Measurements from ENCODE around the gene MSH2.
A peak's percentile ranks its signal among the peaks of the same experiment; 100 is the strongest.

MSH2 gene

GRCh38 chr2:47402805-47403608 lies at the start of gene MSH2:
Gene MSH2, plus strand, starts transcription at chr2:47403156. Its CDS starts 36 bp downstream, at chr2:47403192.
- TF ChIP-seq, protein P1, sequence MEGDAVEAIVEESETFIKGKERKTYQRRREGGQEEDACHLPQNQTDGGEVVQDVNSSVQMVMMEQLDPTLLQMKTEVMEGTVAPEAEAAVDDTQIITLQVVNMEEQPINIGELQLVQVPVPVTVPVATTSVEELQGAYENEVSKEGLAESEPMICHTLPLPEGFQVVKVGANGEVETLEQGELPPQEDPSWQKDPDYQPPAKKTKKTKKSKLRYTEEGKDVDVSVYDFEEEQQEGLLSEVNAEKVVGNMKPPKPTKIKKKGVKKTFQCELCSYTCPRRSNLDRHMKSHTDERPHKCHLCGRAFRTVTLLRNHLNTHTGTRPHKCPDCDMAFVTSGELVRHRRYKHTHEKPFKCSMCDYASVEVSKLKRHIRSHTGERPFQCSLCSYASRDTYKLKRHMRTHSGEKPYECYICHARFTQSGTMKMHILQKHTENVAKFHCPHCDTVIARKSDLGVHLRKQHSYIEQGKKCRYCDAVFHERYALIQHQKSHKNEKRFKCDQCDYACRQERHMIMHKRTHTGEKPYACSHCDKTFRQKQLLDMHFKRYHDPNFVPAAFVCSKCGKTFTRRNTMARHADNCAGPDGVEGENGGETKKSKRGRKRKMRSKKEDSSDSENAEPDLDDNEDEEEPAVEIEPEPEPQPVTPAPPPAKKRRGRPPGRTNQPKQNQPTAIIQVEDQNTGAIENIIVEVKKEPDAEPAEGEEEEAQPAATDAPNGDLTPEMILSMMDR (IDR thresholded peaks at IDR 0.05; ENCODE audit: borderline replicate concordance, control extremely low read depth, extremely low read depth, insufficient read depth, missing control alignments): no peak
- in situ Hi-C loops (cut with MboI; ENCODE audit: low sequenced_read_pairs, unreplicated experiment): no loop called here
- peak; percentile 99 for DNase-seq (ENCODE audit: low spot score)

DNA sequence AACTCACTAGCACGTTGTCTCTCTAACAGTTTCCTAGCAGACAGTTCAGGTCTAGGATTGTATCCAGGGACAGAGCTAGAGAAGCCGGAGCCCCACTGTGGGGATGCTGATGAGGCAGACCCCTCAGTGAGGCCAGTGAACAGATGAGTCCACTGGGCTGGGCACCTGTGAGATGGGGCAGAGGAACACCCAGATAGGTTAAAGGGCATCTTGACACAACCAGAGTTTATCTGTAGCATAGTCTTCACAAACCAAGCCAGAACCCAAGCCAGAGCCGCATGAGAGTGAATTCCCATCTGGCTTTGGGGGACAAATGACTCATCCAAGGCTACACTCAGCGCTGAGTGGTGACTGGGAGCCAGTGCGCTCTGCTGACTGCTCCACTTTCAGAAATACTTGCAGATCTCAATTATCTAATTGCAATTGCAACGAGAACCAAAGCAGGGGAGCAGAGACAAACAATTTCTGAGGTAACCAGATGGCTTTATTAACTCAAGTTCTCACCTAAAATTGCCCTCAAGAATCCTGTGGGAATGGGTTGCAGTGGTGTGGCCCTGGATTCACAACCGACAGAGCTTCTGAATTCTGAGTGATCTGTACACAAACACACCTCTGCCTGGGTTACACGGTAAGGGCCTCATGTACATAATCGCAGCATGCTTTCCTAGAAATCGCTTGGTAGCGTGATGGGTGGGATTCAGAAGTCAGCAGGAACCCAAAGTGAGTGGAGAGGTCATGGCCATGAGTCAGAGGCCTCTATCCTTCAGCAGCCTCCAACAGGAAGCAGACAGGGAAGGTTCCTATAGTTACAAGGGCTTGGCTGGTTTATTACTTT lies 48.7 kb upstream of the MSH2 start:
- TF ChIP-seq, protein P1 (IDR thresholded peaks at IDR 0.05; ENCODE audit: borderline replicate concordance, control extremely low read depth, extremely low read depth, insufficient read depth, missing control alignments): no peak
- in situ Hi-C loops (cut with MboI; ENCODE audit: low sequenced_read_pairs, unreplicated experiment): no loop called here
- DNase-seq (ENCODE audit: low spot score): no peak

GRCh38 chr2:47354848-47355204 lies 48.1 kb upstream of the MSH2 start:
- in situ Hi-C loops (cut with MboI; ENCODE audit: low sequenced_read_pairs, unreplicated experiment): no loop called here
- DNase-seq (ENCODE audit: low spot score): no peak
- TF ChIP-seq, protein P1 (IDR thresholded peaks at IDR 0.05; ENCODE audit: borderline replicate concordance, control extremely low read depth, extremely low read depth, insufficient read depth, missing control alignments): no peak

DNA sequence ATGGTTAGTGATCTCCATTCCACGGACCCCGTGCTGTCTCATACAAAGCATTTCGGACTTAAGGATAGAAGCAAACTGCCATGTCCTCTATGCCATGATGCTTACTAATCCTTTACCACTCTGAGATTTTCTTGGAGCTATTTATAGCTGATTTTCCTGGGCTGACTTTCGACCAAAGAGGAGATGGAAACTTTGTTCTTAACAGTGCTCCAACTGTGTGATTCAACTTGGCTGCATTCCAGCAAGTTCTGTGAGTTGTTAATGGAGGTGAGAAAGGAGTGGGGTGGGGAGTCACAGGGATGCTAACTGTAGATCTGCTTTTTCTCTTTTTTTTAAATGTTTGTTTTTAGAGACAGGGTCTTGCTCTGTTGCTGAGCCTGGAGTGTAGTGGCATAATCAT lies 45.5 kb upstream of the MSH2 start:
- no peak for DNase-seq (ENCODE audit: low spot score)
- TF ChIP-seq, protein P1 (IDR thresholded peaks at IDR 0.05; ENCODE audit: borderline replicate concordance, control extremely low read depth, extremely low read depth, insufficient read depth, missing control alignments): no peak
- in situ Hi-C loops (cut with MboI; ENCODE audit: low sequenced_read_pairs, unreplicated experiment): no loop called here

DNA sequence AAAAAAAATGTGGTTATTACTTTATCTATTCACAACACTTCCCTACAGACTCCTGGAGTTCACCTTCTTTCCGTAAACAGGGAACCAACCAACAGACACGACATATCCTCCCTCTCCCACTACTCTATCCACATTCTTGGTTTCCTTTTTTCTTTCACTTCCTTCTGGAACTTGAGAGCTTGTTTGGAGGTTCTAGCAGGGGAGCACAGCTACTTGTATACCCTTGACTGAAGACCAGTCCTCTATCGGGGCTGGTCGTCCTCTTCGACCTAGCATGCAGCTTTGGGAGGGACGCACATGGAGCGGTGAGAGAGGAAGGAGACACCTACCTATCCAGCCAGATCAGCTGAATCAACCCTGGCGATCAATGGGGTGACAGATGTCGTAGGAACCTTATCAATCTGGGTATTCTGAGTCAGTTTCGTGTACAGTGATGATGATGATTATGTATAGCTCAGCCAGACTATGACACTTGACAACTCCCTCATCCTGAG lies 43.5 kb upstream of the MSH2 start:
- in situ Hi-C loops (cut with MboI; ENCODE audit: low sequenced_read_pairs, unreplicated experiment): no loop called here
- DNase-seq (ENCODE audit: low spot score): no peak
- TF ChIP-seq, protein P1 (IDR thresholded peaks at IDR 0.05; ENCODE audit: borderline replicate concordance, control extremely low read depth, extremely low read depth, insufficient read depth, missing control alignments): no peak

DNA sequence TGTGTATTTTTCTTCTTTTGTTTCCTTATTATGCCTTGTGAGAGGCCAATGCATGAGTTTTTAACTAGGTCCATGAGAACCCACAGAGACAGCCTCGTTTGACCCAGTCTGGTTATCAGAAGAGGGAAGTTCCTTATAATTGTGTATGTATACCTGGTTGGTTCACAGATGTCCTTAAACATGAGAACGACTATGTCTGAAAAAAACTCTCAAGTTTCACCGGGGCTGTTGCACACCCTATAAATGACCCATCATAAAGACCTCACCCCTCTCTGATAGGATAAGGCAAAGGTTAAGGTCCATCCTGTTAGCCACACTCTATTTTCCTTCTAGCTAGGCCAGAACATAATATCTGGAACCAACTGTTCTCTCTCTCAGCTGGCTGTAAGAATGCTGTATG lies 42.7 kb upstream of the MSH2 start:
- TF ChIP-seq, protein P1 (IDR thresholded peaks at IDR 0.05; ENCODE audit: borderline replicate concordance, control extremely low read depth, extremely low read depth, insufficient read depth, missing control alignments): no peak
- in situ Hi-C loops (cut with MboI; ENCODE audit: low sequenced_read_pairs, unreplicated experiment): no loop called here

More for the DNA sequence above, 42.7 kb upstream of the MSH2 start:
- no peak for DNase-seq (ENCODE audit: low spot score)
